SK-N-SH treated with all-trans-retinoic acid at 6 μM for 48 hours (cell line): ENCODE measurements around the gene PKLR.
"Not testable (repeated sequence)": the region's sequence is repeated elsewhere in the genome, so short reads cannot be mapped to it uniquely, and the experiment has no call there.

Experiments used
- ATAC-seq: fragments of 200-7000 bp; cut with Tn5 transposase; 3 replicates; pipeline ENCODE4 v1.9.1; 2020; ENCODE audit warnings: mild to moderate bottlenecking, moderate library complexity
- ARNTL ChIP-seq: fragments of 450-650 bp; formaldehyde crosslinking; IDR thresholded peaks from 2 replicates; pipeline ENCODE4 v1.5.0; 2020; ENCODE audit warnings: low read depth, mild to moderate bottlenecking, moderate library complexity, borderline replicate concordance
- BACH2 ChIP-seq: fragments of 250-450 bp; sonication (Bioruptor Pico); IDR thresholded peaks from 2 replicates; pipeline ENCODE4 v1.9.0; 2021; ENCODE audit warnings: mild to moderate bottlenecking, borderline replicate concordance
- CSRNP3 ChIP-seq: fragments of 250-450 bp; sonication (Bioruptor Pico); IDR thresholded peaks from 2 replicates; pipeline ENCODE4 v1.5.1; 2021; ENCODE audit warnings: mild to moderate bottlenecking, moderate library complexity
- ISL1 ChIP-seq: fragments of 250-450 bp; sonication (Bioruptor Pico); IDR thresholded peaks from 2 replicates; pipeline ENCODE4 v2.1.2; 2022; ENCODE audit warnings: mild to moderate bottlenecking, moderate library complexity
- OSR1 ChIP-seq: fragments of 250-450 bp; sonication (Bioruptor Pico); IDR thresholded peaks from 2 replicates; pipeline ENCODE4 v1.8.0; 2022; ENCODE audit warnings: moderate library complexity, mild to moderate bottlenecking, inconsistent platforms
- PATZ1 ChIP-seq: fragments of 250-450 bp; sonication (Bioruptor Pico); IDR thresholded peaks from 2 replicates; pipeline ENCODE4 v1.8.0; 2020; ENCODE audit warnings: mild to moderate bottlenecking, moderate library complexity, borderline replicate concordance
- POU6F1 ChIP-seq: fragments of 250-450 bp; sonication (Bioruptor Pico); IDR thresholded peaks from 2 replicates; pipeline ENCODE4 v1.8.0; 2021; ENCODE audit warnings: low read depth, mild to moderate bottlenecking, moderate library complexity, borderline replicate concordance
- RARB ChIP-seq: fragments of 250-450 bp; sonication (Bioruptor Pico); IDR thresholded peaks from 2 replicates; pipeline ENCODE4 v1.8.0; 2021; ENCODE audit warnings: mild to moderate bottlenecking, moderate library complexity
- SNAI2 ChIP-seq: fragments of 250-450 bp; sonication (Bioruptor Pico); IDR thresholded peaks from 2 replicates; pipeline ENCODE4 v1.5.0; 2020; ENCODE audit warnings: mild to moderate bottlenecking, moderate library complexity
- TCF4 ChIP-seq: fragments of 250-450 bp; sonication (Bioruptor Pico); IDR thresholded peaks from 2 replicates; pipeline ENCODE4 v1.8.0; 2021; ENCODE audit warnings: mild to moderate bottlenecking, moderate library complexity, borderline replicate concordance
- TOX ChIP-seq: fragments of 250-450 bp; sonication (Bioruptor Pico); IDR thresholded peaks from 2 replicates; pipeline ENCODE4 v1.8.0; 2021; ENCODE audit warnings: mild to moderate bottlenecking, moderate library complexity, borderline replicate concordance
- ZC3H10 ChIP-seq: fragments of 250-450 bp; sonication (Bioruptor Pico); IDR thresholded peaks from 2 replicates; pipeline ENCODE4 v1.5.1; 2021; ENCODE audit warnings: mild to moderate bottlenecking, moderate library complexity
- ZFP3 ChIP-seq: fragments of 250-450 bp; sonication (Bioruptor Pico); IDR thresholded peaks from 2 replicates; pipeline ENCODE4 v1.5.0; 2020; ENCODE audit warnings: mild to moderate bottlenecking, moderate library complexity
- ZFP30 ChIP-seq: fragments of 450-650 bp; formaldehyde crosslinking; IDR thresholded peaks from 2 replicates; pipeline ENCODE4 v1.5.0; 2022; ENCODE audit warnings: mild to moderate bottlenecking, moderate library complexity
- ZNF8 ChIP-seq: fragments of 450-650 bp; formaldehyde crosslinking; IDR thresholded peaks from 2 replicates; pipeline ENCODE4 v1.5.0; 2020; ENCODE audit warnings: mild to moderate bottlenecking, moderate library complexity

Gene PKLR

DNA sequence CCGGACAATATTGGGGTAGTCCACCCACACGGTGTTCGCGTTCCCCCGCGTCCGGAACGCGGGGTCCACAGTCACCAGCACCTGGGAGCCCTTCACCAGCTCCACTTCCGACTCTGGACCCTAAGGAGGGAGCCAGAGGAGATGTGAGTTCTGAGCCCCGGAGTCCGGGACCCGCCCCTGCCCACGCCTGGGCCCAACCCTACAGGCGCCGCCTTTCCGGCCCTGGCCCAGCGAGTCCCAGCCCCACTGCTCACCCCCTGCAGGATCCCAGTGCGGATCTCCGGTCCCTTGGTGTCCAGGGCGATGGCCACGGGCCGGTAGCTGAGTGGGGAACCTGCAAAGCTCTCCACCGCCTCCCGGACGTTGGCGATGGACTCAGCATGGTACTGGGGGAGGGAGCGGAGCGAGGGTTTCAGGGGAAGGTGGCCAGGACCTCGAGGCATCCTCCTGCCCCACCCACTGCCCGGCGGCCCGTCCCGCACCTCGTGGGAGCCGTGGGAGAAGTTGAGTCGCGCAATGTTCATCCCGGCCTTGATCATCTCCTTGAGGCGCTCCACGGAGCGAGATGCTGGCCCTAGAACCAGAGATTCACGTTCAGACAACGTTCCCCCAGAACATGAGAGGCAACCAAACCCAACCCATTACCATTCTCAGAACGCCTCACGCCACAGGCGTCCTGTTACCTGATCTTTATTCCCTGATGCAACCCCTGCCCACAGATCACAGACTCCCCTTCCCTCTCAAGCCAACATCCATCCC lies 5.9 kb downstream of the PKLR start:
- ATAC-seq, result no peak
- TF ChIP-seq ZFP3 (CRISPR knock-in tag) (no peak), ARNTL (CRISPR knock-in tag) (no peak), ZNF8 (CRISPR knock-in tag) (no peak), SNAI2 (CRISPR knock-in tag) (no peak), ZC3H10 (CRISPR knock-in tag) (no peak)

DNA sequence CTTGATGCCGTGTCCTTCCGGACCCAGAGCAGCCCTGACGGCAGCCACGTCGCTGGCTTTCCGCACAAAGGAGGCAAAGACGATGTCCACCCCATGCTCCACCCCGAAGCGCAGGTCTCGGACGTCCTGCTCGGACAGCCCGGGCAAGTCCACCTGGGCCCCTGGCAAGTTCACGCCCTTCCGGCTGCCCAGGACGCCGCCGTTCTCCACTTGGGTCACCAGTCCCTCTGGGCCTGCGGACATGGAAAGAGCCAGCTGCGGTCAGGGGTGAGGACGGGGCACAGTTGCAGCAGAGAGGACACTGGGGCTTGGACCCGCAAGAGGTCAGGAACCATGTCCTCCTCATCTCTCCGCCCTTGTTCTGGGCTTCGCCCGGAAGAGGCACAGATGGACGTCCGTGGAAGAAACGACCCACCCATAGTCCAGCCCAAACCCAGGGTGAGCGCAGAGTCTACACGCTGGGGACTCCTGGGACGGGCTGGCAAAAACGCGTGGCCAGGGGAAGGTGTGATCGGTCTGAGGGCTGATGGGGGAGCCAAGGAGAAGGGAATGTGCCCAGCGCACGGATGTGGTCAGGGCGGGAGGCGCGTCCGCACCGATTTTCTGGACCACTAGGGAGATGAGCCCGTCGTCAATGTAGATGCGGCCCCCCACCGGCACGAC lies 6.6 kb downstream of the PKLR start:
- no peak for ATAC-seq
- no peak for TF ChIP-seq OSR1 (CRISPR knock-in tag)
- TF ChIP-seq ISL1 (CRISPR knock-in tag), result no peak
- no peak for TF ChIP-seq ZFP3 (CRISPR knock-in tag)
- TF ChIP-seq ZFP30, result no peak
- no peak for TF ChIP-seq SNAI2 (CRISPR knock-in tag)
- no peak for TF ChIP-seq BACH2 (CRISPR knock-in tag)
- TF ChIP-seq RARB (CRISPR knock-in tag), result no peak

- no peak; the same call in 2 of the 3 replicates for ATAC-seq
- TF ChIP-seq TCF4 (CRISPR knock-in tag) (no peak), CSRNP3 (CRISPR knock-in tag) (no peak), TOX (CRISPR knock-in tag) (no peak)
Measured at GRCh38 chr1:155293086-155293749, 8.0 kb downstream of the PKLR start.

DNA sequence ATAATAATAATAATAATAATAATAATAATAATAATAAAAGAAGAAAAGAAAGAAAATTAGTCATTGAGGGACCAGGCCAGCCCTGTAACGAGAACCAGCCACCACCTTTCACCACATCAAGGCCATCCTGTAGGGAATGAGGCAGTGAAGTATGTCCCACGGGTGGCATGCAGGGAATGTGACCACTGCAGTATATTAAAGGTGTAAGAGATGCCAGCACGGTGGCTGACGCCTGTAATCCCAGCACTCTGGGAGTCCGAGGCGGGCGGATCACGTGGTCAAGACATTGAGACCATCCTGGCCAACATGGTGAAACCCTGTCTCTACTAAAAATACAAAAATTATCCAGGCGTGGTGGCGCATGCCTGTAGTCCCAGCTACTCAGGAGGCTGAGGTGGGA lies 10.2 kb downstream of the PKLR start:
- not testable (repeated sequence) for ATAC-seq

DNA sequence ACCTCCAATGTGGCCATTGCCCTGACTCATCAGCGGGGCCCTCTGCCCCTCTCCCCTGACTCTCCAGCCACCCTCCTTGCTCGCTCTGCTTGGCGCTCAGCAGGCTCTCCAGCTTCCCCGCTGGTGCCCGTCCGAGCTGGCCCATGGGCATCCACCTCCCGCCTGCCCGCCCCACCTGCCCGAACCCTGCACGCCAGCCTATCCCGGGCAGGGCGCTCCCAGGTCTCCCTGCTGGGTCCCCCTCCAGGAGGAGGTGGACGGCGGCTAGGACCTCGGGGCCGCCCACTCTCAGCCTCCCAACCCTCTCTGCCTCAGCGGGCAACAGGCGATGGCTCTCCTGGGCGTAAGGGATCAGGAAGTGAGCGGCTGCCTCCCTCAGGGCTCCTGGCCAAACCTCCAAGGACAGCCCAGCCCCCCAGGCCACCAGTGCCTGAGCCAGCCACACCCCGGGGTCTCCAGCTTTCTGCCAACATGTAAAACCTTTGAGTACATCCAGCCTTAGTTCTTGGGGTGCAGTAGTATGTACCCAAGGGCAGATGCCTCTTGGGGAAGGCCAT lies 13.2 kb downstream of the PKLR start:
- TF ChIP-seq PATZ1 (CRISPR knock-in tag) (no peak), ARNTL (CRISPR knock-in tag) (no peak), POU6F1 (no peak), ZFP3 (CRISPR knock-in tag) (no peak)
- ATAC-seq, result no peak

DNA sequence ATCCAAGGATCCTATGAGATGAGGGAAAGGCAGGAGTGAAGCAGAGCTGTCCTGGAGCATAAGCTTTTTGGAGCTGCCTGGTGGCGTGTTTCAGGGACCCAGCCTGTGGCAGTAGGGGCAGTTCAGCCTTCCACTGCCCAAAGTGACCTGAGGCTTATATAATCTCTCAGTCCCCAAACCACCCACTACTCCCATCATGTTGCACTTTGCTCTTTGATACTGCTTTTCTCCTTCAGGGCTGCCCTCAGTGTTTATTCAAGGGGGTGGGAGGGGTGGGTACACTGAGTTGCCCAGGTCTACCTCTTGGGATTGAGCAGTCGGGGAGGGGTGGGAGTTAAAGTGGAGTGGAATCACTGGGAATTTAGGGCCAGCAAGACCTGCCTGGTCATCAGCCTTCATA lies 14.7 kb downstream of the PKLR start:
- TF ChIP-seq OSR1 (CRISPR knock-in tag) (no peak), CSRNP3 (CRISPR knock-in tag) (no peak), ZNF8 (CRISPR knock-in tag) (no peak)
- TF ChIP-seq, all 23 proteins: peak for 0
- no peak for ATAC-seq
